ENCODE measurements around the gene ANTXR1. TPM values are rescaled to one million over a fixed set of nuclear protein-coding genes. Genes with fewer than 3 reads are reported as not detected.

Gene ANTXR1
- total RNA-seq, 1 experiment from 2014 or later, result 37.3 TPM

DNA sequence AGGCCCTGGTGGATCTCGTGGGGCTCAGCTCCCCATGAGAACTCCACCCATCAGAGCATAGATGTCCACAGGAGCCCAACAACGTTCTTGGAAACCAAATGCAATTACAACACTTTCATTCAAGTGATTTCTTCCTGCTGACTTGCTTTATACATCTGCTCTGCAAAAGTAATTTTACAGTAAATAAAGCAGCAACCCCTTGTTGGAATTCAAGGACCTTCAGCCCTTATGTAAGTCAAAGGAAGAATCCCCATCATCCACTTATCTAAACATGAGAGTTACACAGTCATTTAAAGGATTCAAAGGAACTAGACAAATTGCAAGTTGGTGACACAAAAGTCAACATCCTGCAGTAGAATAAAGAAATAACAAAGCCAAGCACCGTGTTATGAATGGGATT is 17.1 kb upstream of the ANTXR1 start:
- Histone ChIP-seq H2BK20ac (ENCODE audit: low read depth, low read length, poor library complexity, severe bottlenecking) (no peak overlapping the region), H4K8ac (replicated peaks; ENCODE audit: insufficient read length, low read depth, low read length) (no peak overlapping the region), H4K20me1 (ENCODE audit: control insufficient read depth, insufficient read depth, insufficient read length) (no peaks in the 10 kb centered on the region), H3K79me2 (ENCODE audit: insufficient read depth, low read length) (no peaks in the 10 kb centered on the region), H3K18ac (ENCODE audit: insufficient read length, low read depth, low read length) (no peak overlapping the region), H3K27me3 (ENCODE audit: insufficient read depth, low read length) (no peaks in the 10 kb centered on the region), H3K56ac (ENCODE audit: insufficient read length, low read depth, low read length) (no peak overlapping the region), H3K79me1 (ENCODE audit: insufficient read depth, low read depth, low read length, poor library complexity, severe bottlenecking) (no peaks in the 10 kb centered on the region), H3K9ac (ENCODE audit: extremely low read depth, insufficient read length, low read length) (no peak overlapping the region), H3K23me2 (ENCODE audit: insufficient read length, low read depth, low read length, poor library complexity, severe bottlenecking) (no peaks in the 10 kb centered on the region), H3K9me3 (ENCODE audit: control insufficient read depth, low read depth, low read length) (no peaks in the 10 kb centered on the region), H4K91ac (ENCODE audit: insufficient read length, low read depth, low read length) (no peak overlapping the region), H2BK15ac (ENCODE audit: low read depth, low read length) (no peak overlapping the region), H2AK5ac (ENCODE audit: insufficient read length, low read length) (no peak overlapping the region), H4K5ac (ENCODE audit: insufficient read length, low read depth, low read length) (no peak overlapping the region), H3K4ac (ENCODE audit: low read depth, low read length) (no peak overlapping the region), H2BK120ac (ENCODE audit: low read depth, low read length, poor library complexity, severe bottlenecking) (no peak overlapping the region), H3K14ac (ENCODE audit: insufficient read depth, low read length) (no peak overlapping the region), H3K4me1 (ENCODE audit: insufficient read depth, low read length) (no peaks in the 10 kb centered on the region), H3K23ac (ENCODE audit: insufficient read length, low read depth, low read length) (no peak overlapping the region), H3K27ac (ENCODE audit: insufficient read length, low read depth, low read length) (no peak overlapping the region), H3T11ph (ENCODE audit: low read length) (no peak overlapping the region), H2BK5ac (ENCODE audit: insufficient read length, low read length) (no peak overlapping the region), H3K4me2 (ENCODE audit: insufficient read depth, insufficient read length, low read length) (no peak overlapping the region), H2AFZ (ENCODE audit: low read length) (no peak overlapping the region), H2BK12ac (ENCODE audit: insufficient read length, low read depth, low read length) (no peak overlapping the region)
- peaks cover 0 to 5% of the 10 kb centered on the region in 2 experiments; a peak in 2 of 5 replicates for H3K9me3 Mint-ChIP-seq
- peaks cover 9% of the 10 kb centered on the region for H3K27me3 Mint-ChIP-seq (ENCODE audit: low read depth)
- H3K27ac Mint-ChIP-seq, result no peak overlapping the region
- no peaks in the 10 kb centered on the region for H3K4me1 Mint-ChIP-seq
- H3K36me3 Mint-ChIP-seq (ENCODE audit: insufficient read depth in 1 of 3, low read depth in 3 of 3), result no peaks in the 10 kb centered on the region; a peak in 1 of 7 replicates
- DNase-seq, result no peak
- TF ChIP-seq, protein P1, sequence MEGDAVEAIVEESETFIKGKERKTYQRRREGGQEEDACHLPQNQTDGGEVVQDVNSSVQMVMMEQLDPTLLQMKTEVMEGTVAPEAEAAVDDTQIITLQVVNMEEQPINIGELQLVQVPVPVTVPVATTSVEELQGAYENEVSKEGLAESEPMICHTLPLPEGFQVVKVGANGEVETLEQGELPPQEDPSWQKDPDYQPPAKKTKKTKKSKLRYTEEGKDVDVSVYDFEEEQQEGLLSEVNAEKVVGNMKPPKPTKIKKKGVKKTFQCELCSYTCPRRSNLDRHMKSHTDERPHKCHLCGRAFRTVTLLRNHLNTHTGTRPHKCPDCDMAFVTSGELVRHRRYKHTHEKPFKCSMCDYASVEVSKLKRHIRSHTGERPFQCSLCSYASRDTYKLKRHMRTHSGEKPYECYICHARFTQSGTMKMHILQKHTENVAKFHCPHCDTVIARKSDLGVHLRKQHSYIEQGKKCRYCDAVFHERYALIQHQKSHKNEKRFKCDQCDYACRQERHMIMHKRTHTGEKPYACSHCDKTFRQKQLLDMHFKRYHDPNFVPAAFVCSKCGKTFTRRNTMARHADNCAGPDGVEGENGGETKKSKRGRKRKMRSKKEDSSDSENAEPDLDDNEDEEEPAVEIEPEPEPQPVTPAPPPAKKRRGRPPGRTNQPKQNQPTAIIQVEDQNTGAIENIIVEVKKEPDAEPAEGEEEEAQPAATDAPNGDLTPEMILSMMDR (conservative IDR thresholded peaks at IDR 0.05), result no peak
- WGBS (ENCODE audit: extremely low coverage, insufficient read length, low lambda C conversion rate), result no CpG with 5 or more reads among the region's 3 CpGs
- H3K4me3 Mint-ChIP-seq, result no peak overlapping the region
